Lung (tissue), 12 donors: ENCODE data around the gene CPD. TPM values are rescaled to one million over a fixed set of nuclear protein-coding genes. Genes with fewer than 3 reads are reported as not detected.

Experiments
- ATAC-seq: fragments of 200-7000 bp; cut with Tn5 transposase; one replicate; pipeline ENCODE4 v1.9.1; 2020; ENCODE audit warnings: moderate number of reproducible peaks; ENCODE audit not compliant: insufficient read depth, low FRiP score
- DNase-seq, 3 donors: peaks; one replicate each; pipeline ENCODE4 v3.0.0-alpha.2; 2013 to 2017
- H3K27ac ChIP-seq, 2 donors: one replicate each; pipeline ENCODE4 v1.5.1; 2013; ENCODE audit warnings: mild to moderate bottlenecking in 2 of 2, moderate library complexity in 2 of 2, control low read depth in 1 of 2, inconsistent platforms in 1 of 2, low read depth in 1 of 2, low read length in 1 of 2
- H3K27me3 ChIP-seq, 3 donors: one replicate each; pipeline ENCODE4 v1.5.1; 2013; ENCODE audit warnings: low read length in 2 of 3; ENCODE audit not compliant: control insufficient read depth in 3 of 3, insufficient read depth in 3 of 3
- H3K36me3 ChIP-seq, 4 donors: one replicate each; pipeline ENCODE4 v1.5.1; 2013; ENCODE audit warnings: low read length in 4 of 4, mild to moderate bottlenecking in 1 of 4, moderate library complexity in 1 of 4; ENCODE audit not compliant: control insufficient read depth in 4 of 4, insufficient read depth in 4 of 4
- H3K4me1 ChIP-seq, 5 donors: one replicate each; pipeline ENCODE4 v1.5.1; 2013; ENCODE audit warnings: low read length in 5 of 5, mild to moderate bottlenecking in 2 of 5, moderate library complexity in 1 of 5; ENCODE audit not compliant: control insufficient read depth in 5 of 5, insufficient read depth in 5 of 5
- H3K4me3 ChIP-seq: one replicate; pipeline ENCODE4 v1.5.1; 2013; ENCODE audit warnings: mild to moderate bottlenecking, control low read depth, moderate library complexity
- H3K9ac ChIP-seq, 2 donors: one replicate each; pipeline ENCODE4 v1.5.1; 2013; ENCODE audit warnings: low read length in 2 of 2, control low read depth in 1 of 2; ENCODE audit not compliant: insufficient read depth in 1 of 2
- H3K9me3 ChIP-seq, 4 donors: one replicate each; pipeline ENCODE4 v1.5.1; 2013; ENCODE audit warnings: low read length in 3 of 4, mild to moderate bottlenecking in 1 of 4, moderate library complexity in 1 of 4; ENCODE audit not compliant: control insufficient read depth in 4 of 4, insufficient read depth in 3 of 4
- CTCF ChIP-seq: IDR thresholded peaks from 2 replicates; pipeline ENCODE4 v1.5.1; 2012; ENCODE audit warnings: mild to moderate bottlenecking; ENCODE audit errors: control extremely low read depth, extremely low read depth
- WGBS, 2 donors: extraction: QIAGEN DNeasy Blood & Tissue Kit; methylation state at CpG; one replicate each; pipeline ENCODE4 v1.1.7; 2013; 5-methylcytosine and 5-hydroxymethylcytosine counted together
- polyA plus RNA-seq, 2 donors: library from polyadenylated mRNA; stranded (reverse); fragments of 200-250 nt; gene quantifications; one replicate each; pipeline ENCODE4 v1.2.1, GENCODE V29; 2013
- total RNA-seq, 2 donors: library from RNA; depleted of rRNA in 1 of 2; stranded (reverse); fragments of >200 nt in 1 of 2; gene quantifications; one replicate each; pipeline ENCODE4 v1.2.1, GENCODE V29; 2014 to 2021
- donor health status: control.
- donor health status: control.
- donor health status: Bipolar disorder and iron deficiency.
- donor health status: healthy.
- donor health status: DM: yes; HTN: yes; CAD: no.

Gene CPD
- total and polyA plus RNA-seq, 4 donors = 11.1 to 126 (median 88.1) TPM

- Histone ChIP-seq H3K9ac (no peak overlapping the region), H3K36me3 (no peaks in the 10 kb centered on the region), H3K4me1 (peaks cover 0 to 4% (median 0%) of the 10 kb centered on the region in 5 donors), H3K27ac (no peak overlapping the region), H3K9me3 (peaks cover 0 to 4% (median 3%) of the 10 kb centered on the region in 4 donors), H3K27me3 (no peaks in the 10 kb centered on the region), H3K4me3 (no peak overlapping the region)
- no peak for DNase-seq
- WGBS, 2 donors = 38 to 72% methylated on average over 8 of the region's 8 CpGs
- no peak for ATAC-seq
- no peak for TF ChIP-seq CTCF
Measured at GRCh38 chr17:30360086-30360808, 18.5 kb upstream of the CPD start.

- Histone ChIP-seq H3K36me3 (no peaks in the 10 kb centered on the region), H3K27me3 (no peaks in the 10 kb centered on the region), H3K27ac (no peak overlapping the region), H3K9ac (no peak overlapping the region), H3K9me3 (peaks cover 0 to 4% (median 3%) of the 10 kb centered on the region in 4 donors), H3K4me3 (no peak overlapping the region), H3K4me1 (peaks cover 0 to 4% (median 0%) of the 10 kb centered on the region in 5 donors)
- 98 to 99% methylated on average over 4 of the region's 4 CpGs for WGBS, 2 donors
- no peak for TF ChIP-seq CTCF
- no peak for ATAC-seq
- no peak for DNase-seq
Measured at GRCh38 chr17:30361766-30362279, 16.9 kb upstream of the CPD start.

GRCh38 chr17:30363715-30364202 lies 15.0 kb upstream of the CPD start:
- H3K4me1 ChIP-seq = peaks cover 0 to under 1% (median 0%) of the 10 kb centered on the region in 5 donors
- no peak for TF ChIP-seq CTCF
- no peak overlapping the region for H3K9ac ChIP-seq
- ATAC-seq = peak; percentile 79
- H3K27me3 ChIP-seq = no peaks in the 10 kb centered on the region
- H3K36me3 ChIP-seq = no peaks in the 10 kb centered on the region
- no peak for DNase-seq
- no peak overlapping the region for H3K4me3 ChIP-seq
- WGBS, 2 donors = 19 to 24% methylated on average over 1 of the region's 1 CpG
- no peak overlapping the region for H3K27ac ChIP-seq
- peaks cover 0 to 4% (median 3%) of the 10 kb centered on the region in 4 donors for H3K9me3 ChIP-seq
